Stimulated activated CD4-positive, alpha-beta T cell treated with anti-CD3 and anti-CD28 coated beads, Interleukin-4, amount 100 ng/mL, for 4 hours (primary cell): Measurements from ENCODE around the gene CUX1.
"Not testable (repeated sequence)": the region's sequence is repeated elsewhere in the genome, so short reads cannot be mapped to it uniquely, and the experiment has no call there.

Experiments
- DNase-seq, 2 experiments: peaks; one replicate each; pipeline ENCODE4 v3.0.0-alpha.2; 2020

The CUX1 gene

DNA sequence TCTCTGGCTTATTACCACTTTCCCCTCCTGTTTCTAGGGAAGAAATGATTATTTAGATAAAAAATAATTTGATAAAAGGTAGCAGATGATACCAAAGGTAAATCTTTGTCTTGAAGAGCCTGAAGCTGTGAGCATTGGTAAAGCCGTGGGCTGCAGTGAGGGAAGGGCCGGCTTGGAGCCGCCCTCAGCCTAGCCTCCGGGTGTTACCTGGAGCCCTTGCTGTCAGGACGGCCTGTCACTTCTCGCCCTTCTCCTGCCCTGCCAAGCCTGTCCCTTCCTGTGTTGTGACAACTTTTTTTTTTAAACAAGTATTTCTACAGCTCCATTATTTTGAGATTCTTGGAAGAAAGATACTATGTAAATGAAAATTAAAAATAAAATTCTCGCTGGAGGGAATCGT is 7.0 kb downstream of the CUX1 start:
- no peak for DNase-seq

- DNase-seq: no peak
Observed at GRCh38 chr7:101826081-101826835, 8.8 kb downstream of the CUX1 start.

DNA sequence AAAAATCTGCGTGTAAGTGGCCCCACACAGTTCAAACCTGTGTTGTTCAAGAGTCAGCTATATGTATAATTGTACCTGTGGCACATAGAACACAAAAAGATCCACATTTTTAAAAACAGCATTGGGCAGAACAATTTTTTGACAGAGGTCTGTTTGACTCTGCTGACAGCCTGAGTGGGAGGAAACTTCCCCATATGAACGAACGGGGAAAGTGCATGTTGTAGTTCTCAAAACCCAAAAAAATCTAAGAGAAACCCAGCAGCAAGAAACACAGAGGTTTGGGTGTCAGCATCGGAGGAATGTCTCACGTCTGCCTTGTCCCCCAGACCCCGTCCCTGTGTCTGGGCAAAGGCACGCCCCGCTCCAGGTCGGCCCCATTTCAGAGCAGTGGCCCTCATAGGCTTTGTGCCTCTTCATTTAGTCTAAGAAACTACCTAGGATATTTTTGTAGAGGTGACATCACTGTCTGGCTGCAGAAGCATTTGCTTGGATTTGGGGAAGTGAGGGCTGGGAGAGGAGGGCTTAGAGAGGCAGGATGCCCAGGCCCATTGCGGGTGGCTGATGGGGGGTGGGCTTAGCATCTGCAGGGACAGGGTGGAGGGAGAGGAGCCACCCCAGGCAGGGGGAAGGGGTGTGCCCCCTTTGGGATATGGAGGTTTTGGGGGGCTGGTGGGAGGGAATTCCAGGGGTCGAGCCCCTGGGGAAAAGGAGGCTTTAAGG is 11.0 kb downstream of the CUX1 start:
- DNase-seq: no peak

DNA sequence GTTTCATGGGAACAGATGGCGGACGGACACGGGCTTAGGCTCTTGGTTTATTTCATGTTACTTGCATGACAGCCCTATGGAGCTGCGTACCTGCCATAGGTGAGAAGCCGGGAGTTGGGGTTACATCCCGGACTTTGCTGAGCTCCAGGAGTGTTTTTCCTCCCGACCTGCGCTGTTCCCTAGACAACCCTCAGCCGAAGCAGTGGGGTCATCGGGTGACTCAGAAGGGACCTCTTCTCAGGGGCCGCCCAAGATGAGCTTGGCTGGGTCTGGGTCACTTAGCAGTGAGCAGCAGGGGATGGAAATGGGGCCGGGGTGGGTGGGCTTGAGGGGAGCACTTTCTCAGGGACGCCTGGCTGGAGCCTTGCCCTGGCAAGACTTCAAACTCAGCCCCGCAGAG is 11.9 kb downstream of the CUX1 start:
- DNase-seq: no peak

GRCh38 chr7:101829821-101830220 is 12.4 kb downstream of the CUX1 start:
- DNase-seq: no peak

DNA sequence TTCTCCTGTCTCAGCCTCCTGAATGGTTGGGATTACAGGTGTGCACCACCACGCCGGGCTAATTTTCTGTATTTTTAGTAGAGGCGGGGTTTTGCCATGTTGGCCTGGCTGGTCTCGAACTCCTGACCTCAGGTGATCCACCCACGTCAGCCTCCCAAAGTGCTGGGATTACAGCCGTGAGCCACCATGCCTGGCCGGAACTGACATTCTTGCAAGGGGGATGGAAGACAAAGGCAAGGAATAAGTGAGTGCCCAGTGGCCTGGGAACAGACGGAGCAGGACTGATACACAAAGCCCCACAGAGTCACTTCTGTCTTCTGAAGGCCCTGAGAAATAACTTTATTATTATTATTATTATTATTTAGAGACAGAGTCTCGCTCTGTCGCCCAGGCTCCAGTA is 14.0 kb downstream of the CUX1 start:
- DNase-seq: not testable (repeated sequence)

DNA sequence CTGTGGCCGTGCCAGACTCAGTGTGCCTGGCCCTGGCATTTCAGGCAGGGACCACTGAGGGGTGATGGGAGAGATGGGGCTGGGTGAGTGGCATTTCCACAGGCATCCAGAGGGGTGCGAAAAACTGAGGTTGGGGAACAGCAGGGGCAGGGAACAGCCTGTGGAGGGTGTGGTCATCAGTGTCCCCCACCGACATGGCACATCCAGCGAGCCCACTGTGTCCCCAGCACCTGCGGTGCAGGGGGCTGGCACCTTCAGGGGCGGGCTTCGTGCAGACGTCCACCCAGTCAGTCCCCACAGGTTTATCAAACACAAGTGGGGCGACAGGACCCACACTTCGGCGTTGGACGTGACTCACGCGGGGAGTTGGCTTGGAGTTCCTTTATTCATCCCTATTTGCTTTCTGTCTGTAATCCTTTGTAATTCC is 14.8 kb downstream of the CUX1 start:
- no peak for DNase-seq

- DNase-seq: no peak
Observed at GRCh38 chr7:101832685-101833375, 15.4 kb downstream of the CUX1 start.

DNA sequence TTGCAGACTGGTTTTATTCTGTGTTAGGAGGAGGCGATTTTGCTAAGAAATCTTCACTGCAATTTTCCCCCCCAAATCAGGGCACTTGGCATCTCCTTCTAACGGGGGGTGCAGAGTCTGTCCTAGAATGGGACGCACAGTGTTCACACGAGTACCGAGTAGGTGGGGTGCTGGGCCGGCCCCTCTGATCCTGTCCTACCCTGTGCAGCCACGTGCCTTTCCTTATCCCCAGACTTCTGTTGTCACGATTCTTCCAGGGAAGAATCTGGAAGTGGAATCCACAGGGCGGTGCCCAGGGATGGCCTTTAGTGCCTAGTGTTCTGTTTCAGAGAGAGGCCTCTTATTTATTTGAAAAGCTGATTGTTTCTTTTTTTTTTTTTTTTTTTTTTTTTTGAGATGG is 16.4 kb downstream of the CUX1 start:
- no peak for DNase-seq

GRCh38 chr7:101835136-101835535 is 17.7 kb downstream of the CUX1 start:
- DNase-seq: no peak

DNA sequence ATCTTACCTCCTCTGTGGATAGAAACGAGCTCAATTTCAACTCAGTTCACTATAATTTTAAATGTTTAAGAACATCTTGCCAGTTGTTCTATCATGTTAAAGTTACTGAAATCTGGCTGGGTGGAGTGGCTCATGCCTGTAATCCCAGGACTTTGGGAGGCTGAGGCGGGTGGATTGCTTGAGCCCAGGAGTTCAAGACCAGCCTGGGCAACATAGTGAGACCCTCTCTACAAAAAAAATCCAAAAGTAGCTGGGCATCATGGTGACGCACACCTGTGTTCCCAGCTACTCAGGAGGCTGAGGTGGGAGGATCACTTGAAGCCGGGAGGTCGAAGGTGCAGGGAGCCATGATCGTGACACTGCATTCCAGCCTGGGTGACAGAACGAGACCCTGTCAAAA is 20.0 kb downstream of the CUX1 start:
- not testable (repeated sequence) for DNase-seq

- no peak for DNase-seq
Observed at GRCh38 chr7:101838837-101839483, 21.5 kb downstream of the CUX1 start.

DNA sequence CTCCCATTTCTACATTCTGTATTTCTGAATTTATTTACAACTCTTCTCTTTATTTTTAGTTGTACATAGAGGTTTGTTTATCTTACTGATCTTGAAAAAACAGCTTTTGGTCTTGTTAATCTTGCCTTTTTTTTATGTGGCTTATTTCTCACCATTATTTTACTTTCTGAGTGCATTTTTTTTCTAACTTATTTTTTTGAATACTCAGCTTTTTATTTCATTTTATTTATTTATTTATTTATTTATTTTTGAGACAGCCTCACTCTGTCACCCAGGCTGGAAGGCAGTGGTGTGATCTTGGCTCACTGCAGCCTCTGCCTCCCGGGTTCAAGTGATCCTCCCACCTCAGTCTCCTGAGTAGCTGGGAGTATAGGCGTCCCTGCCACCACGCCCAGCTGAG is 23.9 kb downstream of the CUX1 start:
- DNase-seq: no peak

- no peak for DNase-seq
Observed at GRCh38 chr7:101843293-101844271, 26.2 kb downstream of the CUX1 start.

GRCh38 chr7:101845974-101846373 is 28.5 kb downstream of the CUX1 start:
- DNase-seq: no peak

GRCh38 chr7:101846800-101847538 is 29.5 kb downstream of the CUX1 start:
- no peak for DNase-seq

GRCh38 chr7:101848208-101848951 is 31.0 kb downstream of the CUX1 start:
- no peak for DNase-seq

DNA sequence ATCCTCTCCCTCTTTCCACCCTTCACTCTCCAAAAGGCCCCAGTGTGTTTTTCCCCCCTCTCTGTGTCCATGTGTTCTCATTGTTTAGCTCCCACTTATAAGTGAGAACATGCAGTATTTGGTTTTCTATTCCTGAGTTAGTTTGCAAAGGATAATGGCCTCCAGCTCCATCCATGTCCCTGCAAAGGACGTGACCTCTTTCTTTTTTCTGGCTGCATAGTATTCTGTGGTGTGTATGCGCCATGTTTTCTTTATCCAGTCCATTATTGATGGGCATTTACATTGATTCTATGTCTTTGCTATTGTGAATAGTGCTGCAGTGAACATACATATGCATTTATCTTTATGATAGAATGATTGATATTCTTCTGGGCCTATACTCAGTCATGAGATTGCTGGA is 31.9 kb downstream of the CUX1 start:
- not testable (repeated sequence) for DNase-seq

DNA sequence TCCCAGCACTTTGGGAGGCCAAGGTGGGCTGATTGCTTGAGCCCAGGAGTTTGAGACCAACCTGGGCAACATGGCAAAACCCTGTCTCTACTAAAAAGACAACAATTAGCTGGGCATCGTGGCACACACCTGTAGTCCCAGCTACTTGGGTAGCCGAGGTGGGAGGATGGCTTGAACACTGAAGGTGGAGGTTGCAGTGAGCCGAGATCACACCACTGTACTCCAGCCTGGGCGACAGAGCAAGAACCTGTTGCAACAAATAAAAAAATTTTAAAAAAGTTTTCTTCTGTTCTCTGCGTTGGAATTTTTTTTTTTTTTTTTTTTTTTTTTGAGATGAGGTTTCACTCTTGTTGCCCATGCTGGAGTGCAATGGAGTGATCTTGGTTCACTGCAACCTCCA is 34.9 kb downstream of the CUX1 start:
- DNase-seq: not testable (repeated sequence)

- no peak for DNase-seq
Observed at GRCh38 chr7:101853684-101854083, 36.3 kb downstream of the CUX1 start.
